ENCODE results near the gene SEMA4D.

Gene SEMA4D

DNA sequence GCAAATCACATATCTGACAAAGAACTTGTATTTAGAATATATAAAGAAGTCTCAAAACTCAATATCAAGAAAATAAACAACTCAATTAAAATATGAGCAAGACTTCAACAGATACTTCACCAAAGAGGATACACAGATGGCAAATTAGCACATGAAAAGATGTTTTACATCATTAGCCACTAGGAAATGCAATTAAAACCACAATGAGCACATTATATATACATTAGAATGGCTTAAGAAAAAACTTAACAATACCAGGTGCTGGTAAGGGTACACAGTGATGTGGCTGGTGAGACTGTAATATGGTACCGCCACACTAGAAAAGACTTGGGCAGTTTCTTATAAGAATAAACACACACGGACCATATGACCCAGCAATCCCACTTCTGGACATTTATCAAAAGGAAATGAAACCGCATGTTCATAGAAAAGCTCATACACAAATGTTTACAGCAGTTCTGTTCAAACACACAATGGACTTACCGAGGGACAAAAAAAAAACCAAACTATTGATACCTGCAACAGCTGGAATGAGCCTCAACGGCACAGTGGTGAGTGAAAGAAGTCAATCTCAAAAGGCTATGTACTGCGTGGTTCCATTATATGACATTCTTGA lies 27.6 kb downstream of the SEMA4D start:
- H3K4me3 ChIP-seq (ENCODE audit: low read depth, low read length), result no peak overlapping the region
- DNase-seq (ENCODE audit: low read depth, low spot score), result no peak
- in situ Hi-C loops (cut with HindIII; ENCODE audit: low sequenced_read_pairs), result no loop called here
- TF ChIP-seq, protein P1, sequence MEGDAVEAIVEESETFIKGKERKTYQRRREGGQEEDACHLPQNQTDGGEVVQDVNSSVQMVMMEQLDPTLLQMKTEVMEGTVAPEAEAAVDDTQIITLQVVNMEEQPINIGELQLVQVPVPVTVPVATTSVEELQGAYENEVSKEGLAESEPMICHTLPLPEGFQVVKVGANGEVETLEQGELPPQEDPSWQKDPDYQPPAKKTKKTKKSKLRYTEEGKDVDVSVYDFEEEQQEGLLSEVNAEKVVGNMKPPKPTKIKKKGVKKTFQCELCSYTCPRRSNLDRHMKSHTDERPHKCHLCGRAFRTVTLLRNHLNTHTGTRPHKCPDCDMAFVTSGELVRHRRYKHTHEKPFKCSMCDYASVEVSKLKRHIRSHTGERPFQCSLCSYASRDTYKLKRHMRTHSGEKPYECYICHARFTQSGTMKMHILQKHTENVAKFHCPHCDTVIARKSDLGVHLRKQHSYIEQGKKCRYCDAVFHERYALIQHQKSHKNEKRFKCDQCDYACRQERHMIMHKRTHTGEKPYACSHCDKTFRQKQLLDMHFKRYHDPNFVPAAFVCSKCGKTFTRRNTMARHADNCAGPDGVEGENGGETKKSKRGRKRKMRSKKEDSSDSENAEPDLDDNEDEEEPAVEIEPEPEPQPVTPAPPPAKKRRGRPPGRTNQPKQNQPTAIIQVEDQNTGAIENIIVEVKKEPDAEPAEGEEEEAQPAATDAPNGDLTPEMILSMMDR (IDR thresholded peaks at IDR 0.05; ENCODE audit: low read depth, low read length), result no peak

DNA sequence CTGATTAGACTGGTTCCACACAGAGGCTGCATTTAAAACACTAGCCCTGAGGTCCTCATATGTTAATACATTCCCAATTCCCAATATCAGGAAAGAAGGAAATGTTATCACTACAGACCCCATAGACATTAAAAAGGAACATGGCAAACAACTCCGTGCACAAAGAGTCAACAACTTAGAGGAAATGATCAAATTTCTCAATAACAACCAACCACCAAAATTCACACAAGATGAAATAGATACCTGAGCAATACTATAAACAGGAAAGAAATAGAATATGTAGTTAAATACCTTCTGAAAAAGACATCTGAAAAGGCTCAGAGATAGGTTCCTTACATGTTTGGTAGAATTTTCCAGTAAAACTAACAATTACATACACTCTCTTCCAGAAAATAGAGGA lies 28.9 kb downstream of the SEMA4D start:
- no peak overlapping the region for H3K4me3 ChIP-seq (ENCODE audit: low read depth, low read length)
- TF ChIP-seq, protein P1 (IDR thresholded peaks at IDR 0.05; ENCODE audit: low read depth, low read length), result no peak
- DNase-seq (ENCODE audit: low read depth, low spot score), result no peak
- in situ Hi-C loops (cut with HindIII; ENCODE audit: low sequenced_read_pairs), result no loop called here

DNA sequence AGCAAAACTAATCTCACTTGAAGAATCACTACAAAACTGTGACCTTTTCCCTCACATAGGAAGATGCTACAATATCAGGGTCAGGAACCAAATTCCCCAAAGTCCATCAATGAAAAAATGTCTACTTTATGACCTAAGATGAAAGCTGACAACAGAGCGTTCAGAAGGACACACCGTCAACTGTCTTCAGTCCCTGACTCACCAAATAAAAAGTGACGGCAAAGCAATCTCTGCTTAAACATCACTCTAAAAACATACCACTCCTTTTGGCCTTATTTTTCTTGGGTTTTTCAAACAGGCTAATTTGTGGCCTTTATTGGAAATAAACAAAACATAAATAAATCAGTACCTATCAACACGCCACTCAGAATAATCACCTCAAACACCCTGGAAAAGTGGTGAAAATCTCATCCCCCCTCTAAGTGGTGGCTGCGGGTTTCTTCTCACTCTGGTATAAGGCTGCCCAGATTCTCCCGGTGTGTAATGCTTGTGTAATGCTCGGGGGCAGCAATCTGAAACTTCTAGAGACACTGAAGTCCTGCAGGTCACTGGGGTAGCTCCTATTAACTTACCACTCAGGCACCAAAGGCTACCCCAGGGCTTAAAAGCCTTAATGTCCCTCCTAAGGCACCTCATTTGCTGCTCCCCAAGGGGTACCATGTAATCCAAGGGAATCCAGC lies 29.5 kb downstream of the SEMA4D start:
- in situ Hi-C loops (cut with HindIII; ENCODE audit: low sequenced_read_pairs), result no loop called here
- TF ChIP-seq, protein P1 (IDR thresholded peaks at IDR 0.05; ENCODE audit: low read depth, low read length), result no peak
- no peak overlapping the region for H3K4me3 ChIP-seq (ENCODE audit: low read depth, low read length)
- no peak for DNase-seq (ENCODE audit: low read depth, low spot score)

- no peak for DNase-seq (ENCODE audit: low read depth, low spot score)
- in situ Hi-C loops (cut with HindIII; ENCODE audit: low sequenced_read_pairs), result no loop called here
- no peak overlapping the region for H3K4me3 ChIP-seq (ENCODE audit: low read depth, low read length)
- TF ChIP-seq, protein P1 (IDR thresholded peaks at IDR 0.05; ENCODE audit: low read depth, low read length), result no peak
Measured at GRCh38 chr9:89467278-89467625, 30.7 kb downstream of the SEMA4D start.

DNA sequence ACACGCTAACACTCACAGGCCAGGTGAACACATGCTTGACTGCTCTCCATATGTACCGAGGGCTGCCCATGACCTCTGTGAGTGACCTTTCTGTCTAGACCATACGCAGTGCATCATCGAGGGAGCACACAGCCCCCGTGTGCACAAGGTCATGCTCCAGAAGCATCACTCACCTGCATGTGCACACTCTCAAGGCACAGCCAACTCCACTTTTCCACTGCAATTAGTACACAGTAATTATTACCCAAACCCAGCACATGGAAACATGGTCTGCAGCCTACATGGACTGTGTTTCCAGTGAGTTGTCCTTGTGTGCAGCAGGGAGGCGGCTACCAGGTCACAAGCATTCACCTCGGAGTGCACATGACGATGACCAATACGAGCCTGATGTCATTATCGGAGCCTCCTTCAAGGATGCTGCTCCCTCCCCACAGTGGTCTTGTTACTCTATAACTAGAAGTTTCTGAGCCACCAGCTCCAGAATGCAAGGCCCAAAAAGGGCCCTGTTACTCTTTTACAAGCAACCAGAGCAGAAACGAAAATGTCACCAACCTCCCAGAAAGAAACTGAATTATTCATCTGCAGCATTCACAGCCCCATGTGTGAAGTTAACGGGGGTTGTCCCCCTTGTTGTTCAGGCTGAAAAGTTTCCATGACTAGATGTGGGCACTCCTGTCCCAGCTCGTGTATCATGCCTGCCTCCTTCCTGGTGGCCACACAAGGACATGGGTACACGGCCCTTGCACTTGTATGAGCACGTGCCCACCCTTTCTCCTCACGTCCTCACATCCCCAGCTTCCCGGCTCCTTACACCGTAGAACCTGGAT lies 31.2 kb downstream of the SEMA4D start:
- TF ChIP-seq, protein P1 (IDR thresholded peaks at IDR 0.05; ENCODE audit: low read depth, low read length), result no peak
- in situ Hi-C loops (cut with HindIII; ENCODE audit: low sequenced_read_pairs), result no loop called here
- DNase-seq (ENCODE audit: low read depth, low spot score), result no peak
- no peak overlapping the region for H3K4me3 ChIP-seq (ENCODE audit: low read depth, low read length)

DNA sequence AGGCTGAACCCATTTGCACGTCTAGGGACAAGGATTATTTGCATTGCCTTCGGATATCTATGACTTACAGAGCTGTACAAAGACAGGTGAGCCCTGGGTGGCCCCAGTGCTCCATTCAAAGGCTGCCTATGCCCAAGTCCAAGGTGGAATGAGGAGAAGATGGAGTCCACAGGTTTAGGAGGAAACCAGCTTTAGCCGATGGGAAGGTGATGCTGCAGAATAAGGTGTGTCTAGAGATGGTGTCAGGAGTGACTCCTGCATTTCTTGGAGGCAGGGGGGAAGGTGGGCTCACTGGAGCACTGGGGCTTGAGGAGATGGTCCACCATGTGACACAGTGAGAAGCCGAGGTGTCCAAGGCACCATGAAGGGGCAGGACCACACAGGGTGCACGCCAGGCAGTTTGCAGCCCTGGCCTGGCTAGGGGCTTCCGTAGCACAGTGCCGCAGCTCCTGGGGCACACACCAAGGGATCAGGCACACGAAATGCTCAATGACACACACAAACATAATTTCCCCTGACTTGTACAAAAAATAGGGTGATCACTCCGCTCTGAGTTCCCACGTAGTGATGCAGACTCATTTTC lies 32.1 kb downstream of the SEMA4D start:
- no peak for DNase-seq (ENCODE audit: low read depth, low spot score)
- in situ Hi-C loops (cut with HindIII; ENCODE audit: low sequenced_read_pairs), result no loop called here
- H3K4me3 ChIP-seq (ENCODE audit: low read depth, low read length), result no peak overlapping the region
- TF ChIP-seq, protein P1 (IDR thresholded peaks at IDR 0.05; ENCODE audit: low read depth, low read length), result no peak

Measured in astrocyte of the spinal cord (primary cell).